UCSD-AML1 (cell line): ENCODE data around the gene PGP.
"Not testable (repeated sequence)": the region's sequence is repeated elsewhere in the genome, so short reads cannot be mapped to it uniquely, and the experiment has no call there.

ENCODE experiments used
- DNase-seq: peaks from one replicate; lab custom pipeline; 2025; ENCODE audit not compliant: unreplicated experiment; lab: John Stamatoyannopoulos, UW

PGP gene

DNA sequence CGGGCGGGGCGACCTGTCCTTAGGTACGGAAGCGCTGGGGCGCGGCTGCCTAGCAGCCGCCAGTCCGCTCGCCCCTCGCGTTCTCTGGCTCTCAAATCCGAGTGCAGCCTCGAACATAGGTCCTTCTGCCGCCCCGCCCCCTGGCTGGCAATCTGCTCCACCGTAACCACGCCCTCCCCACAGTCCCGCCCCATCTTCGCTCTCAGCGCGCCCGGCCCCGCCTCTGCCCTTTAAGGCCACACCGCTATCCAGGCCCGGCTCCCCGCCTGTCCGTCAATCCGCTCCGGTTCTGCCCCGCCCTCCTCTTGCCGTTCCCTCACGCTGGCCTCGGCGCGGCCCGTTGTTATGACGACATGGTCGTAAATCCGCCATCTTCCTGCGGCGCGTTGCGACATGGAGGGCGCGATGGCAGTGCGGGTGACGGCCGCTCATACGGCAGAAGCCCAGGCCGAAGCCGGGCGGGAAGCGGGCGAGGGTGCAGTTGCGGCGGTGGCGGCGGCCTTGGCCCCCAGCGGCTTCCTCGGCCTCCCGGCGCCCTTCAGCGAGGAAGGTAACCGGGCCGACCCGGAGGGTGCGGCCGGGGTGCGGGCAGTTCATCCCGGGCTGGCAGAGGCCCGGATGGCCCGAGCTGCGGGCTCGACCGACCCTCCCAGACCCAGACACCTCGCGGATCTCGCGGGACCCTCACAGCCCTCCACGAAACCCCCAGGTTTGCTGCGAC, 8.7 kb upstream of the PGP start, which contains the start of gene E4F1:
E4F1 (plus strand) TSS at position 371 of the 721 bp plus-strand sequence; CDS start at position 394, 23 bp downstream.
- peak; percentile 100 for DNase-seq

DNA sequence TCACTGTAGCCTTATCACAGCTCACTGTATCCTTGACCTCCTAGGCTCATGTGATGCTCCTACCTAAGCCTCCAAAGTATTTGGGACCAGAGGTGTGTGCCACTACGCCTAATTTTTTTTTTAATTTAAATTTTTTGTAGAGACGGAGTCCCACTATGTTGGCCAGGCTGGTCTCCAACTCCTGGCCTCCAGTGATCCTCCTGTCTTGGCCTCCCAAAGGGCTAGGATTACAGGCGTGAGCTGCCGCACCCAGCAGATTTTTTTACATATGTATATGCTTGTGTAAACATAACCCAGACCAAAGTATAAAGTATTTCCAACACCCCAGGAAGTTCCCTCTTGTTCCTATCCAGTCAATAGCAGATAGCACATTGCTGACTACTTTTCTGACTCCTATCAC, 1.7 kb upstream of the PGP start:
- DNase-seq = no peak

DNA sequence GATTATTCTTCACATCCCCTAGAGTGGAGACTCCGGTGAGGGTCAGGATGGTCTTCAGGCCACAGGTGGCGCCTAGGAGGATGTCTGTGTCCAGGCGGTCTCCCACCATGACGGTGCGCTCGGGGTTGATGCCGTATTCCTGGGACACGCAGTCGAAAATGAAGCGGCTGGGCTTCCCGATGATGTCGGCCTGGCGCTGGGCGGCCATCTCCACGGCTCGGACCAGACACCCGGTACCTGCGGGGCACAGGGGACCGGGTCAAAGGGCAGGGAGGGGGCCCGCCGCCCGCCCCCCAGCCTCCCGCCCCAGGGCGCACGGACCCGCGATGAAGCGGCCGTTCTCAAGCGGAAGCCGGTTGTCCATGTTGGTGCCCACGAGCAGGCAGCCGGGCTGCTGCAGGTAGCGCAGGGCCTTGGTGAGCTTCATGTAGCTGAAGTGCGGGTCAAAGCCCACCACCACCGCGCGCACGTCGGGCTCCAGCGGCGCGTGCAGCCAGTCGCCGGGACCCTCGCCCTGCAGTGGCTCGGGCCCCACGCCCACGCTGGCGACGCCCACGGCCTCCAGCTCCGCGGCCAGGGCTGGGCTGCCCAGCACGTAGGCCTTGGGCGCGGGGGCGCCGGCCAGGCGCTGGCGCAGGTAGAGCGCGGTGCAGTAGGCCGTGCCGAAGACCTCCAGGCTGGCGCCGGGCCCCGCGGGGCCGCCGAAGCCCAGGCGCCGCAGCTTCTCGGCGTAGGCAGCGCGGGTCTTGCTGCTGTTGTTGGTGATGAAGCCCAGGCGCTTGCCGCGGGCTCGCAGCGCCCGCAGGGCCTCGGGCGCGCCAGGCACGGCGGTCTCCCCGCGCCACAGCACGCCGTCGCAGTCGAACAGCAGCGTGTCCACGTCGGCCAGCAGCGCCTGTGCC, 572 bp downstream of the PGP start:
- DNase-seq = no peak

DNA sequence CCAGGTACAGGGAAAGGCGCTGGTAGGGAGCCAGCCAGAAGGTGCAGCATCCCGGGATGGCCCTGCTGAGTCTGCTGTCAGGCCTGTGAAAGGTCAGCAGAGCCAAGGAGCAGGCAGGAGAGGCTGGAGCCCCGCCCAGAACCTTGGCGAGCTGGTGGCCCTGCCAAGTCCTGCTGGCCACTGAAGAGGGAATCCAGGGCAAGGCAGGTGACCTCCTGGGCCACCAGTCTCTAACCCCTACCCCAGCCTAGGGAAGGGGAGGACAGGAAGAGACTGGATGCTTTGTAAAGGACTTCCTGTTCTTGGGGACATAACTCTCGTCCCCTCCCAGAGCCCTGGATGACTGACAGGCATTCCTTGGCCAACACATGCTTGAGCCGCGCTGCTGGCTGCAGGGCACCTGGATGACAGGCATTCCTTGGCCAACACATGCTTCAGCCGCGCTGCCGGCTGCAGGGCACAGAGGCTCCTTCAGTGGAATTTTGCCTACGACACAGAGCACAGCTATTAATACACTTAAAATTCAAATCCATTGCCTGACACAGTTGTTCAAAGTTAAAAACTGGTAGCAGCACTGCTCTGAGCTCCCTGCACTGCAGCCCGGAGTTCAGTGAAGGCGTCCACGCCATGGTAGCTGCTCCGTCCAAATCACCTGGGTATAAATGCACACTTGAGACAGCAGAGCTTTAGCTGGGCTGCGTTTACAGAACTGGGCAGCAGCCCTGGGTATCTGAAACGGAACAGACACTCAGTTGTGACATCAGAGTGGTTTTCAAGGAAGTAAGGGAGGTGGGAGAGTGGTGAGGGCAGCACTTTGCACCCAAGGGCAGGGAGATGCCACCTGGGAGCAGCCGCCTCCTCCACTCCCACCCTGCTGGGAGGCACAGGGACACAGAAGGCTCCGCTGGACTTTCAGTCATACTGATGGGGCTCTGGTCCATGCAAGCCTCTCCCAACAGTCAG, 2.0 kb downstream of the PGP start:
- DNase-seq = no peak

DNA sequence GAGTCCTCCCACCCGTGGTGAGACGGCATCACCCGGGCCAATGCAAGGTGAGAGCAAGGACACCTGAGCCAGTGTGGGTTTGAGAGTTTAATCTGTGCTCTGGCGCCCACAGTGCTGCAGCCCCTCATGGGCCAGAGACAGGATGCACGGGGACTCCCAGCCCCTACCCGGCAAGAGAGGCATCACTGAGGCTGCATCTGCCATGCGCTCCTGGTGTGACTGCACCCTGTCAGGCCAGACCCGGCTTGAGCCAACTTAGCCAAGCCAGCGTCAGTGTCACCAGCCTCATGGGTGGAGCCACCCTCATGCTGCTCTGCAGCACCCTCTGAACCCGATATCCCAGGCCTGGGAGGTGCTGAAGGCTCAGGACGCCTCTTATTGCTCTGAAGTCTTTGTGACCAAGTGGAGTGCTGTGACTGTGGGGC, 2.7 kb downstream of the PGP start:
- no peak for DNase-seq

DNA sequence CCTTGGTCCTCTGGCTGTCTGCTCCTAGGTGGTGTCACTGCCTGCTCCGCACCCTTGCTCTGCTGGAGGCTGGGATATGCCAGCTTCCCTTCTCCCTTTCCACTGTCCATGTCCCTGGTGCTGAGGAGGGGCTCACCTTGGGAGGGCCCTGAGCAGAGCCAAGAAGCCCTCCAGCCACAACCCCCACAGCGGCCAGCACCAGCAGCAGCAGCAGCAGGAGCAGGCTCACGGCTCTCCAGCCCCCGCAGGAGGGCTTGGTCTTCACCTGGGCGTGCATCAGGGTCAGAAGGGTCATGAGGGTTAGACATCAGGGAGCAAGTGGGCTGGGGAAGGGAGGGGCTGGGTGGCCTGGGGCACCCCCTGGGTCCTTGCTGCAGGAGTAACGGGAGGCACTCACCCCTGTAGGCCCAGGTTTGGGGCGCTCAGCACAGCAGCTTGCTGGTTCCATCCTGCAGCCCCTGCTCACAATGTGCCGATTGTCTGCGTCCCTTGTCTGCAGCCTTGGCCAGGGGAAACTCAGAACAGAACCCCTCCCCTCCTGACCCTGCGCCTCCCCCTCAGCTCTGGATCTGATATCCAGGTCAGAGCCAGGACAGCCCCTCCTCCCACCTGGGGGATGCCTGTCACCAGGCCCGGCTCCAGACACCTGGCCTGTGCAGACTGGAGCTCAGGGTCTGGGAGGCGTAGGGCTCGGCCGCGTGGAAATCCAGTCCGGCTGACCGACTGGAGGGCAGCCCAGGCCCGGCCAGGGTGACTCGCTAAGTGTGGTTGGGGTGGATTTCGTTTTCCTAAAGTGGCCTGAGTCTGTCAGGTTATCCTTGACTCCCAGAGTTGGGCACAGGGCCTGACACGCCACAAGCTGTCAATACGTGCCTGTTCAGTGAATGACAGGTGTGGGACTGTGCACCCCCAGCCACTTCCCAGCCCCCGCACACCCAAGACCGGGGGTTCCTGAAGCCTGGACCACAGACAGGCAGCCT, 4.0 kb downstream of the PGP start, which contains the start of gene BRICD5:
BRICD5 (minus strand) TSS at position 478 of the 980 bp plus-strand sequence; CDS start at position 448, 30 bp downstream.
- DNase-seq = no peak

DNA sequence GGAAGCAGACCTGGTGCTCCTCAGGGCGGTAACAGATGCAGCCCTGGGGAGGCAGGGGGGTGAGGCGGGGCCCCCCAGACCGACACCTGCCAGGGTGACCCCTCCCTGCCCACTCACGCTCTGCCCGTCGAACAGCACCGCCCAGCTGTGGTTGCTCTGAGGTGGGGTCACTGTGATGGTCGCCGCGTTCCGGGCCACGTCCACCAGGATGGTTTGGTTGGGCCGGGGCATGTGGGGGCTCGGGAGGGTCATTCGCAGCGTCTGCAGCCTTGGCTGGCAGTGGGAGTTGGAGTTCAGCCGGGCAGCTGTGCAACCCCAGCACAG, 4.7 kb downstream of the PGP start:
- no peak for DNase-seq

DNA sequence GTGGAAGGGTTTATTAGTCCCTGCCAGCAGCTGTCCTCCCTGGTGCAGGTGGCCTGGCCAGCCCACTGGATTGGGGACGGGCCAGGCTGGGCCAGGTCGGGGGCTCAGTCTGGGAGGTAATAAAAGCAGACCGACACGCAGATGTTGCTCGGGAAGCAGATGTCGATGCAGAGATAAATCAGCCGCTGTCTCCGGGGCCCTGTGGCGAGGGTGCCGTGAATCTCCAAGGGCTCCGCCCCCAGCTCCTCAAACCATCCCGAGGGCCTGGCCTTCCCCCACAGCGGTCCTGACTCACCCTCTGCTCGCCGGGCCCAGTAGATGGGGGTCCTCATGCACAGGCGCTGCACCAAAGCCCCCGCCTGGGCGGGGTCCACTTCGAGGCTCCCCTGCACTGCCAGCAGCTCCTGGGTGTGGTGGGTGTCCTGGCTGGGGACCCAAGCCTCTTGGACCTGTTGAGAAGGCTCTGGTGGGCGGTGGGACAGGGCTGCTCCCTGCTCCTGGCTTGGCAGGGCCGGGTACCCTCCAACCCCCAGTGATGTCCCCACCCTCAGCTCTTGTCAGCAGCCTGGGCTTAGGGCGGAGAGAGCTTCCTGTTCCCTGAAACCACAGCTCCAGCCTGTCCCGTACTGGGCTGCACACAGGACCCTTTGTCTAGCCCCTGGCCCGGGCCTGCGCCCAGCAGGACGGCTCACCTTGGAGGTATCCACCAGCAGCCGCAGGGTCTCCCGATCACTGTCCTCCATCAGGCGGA, 5.2 kb downstream of the PGP start:
- no peak for DNase-seq

DNA sequence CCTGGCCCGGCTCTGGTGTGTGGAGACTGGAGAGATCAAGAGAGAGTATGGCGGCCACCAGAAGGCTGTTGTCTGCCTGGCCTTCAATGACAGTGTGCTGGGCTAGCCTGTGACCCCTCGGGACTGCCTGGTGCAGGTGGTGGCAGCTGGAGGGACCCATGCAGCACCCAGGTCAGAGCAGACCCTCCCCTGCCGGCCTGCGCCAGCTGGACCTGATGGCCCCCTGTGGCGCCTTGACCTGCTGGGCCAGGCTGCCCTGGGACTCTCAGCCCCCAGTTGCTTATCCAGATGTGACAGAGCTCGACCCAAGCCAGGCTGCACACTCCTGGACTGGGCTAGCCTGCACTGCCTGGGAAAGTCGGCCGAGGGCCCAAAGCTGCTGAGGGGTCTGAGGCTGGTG, 5.9 kb downstream of the PGP start:
- DNase-seq = no peak

DNA sequence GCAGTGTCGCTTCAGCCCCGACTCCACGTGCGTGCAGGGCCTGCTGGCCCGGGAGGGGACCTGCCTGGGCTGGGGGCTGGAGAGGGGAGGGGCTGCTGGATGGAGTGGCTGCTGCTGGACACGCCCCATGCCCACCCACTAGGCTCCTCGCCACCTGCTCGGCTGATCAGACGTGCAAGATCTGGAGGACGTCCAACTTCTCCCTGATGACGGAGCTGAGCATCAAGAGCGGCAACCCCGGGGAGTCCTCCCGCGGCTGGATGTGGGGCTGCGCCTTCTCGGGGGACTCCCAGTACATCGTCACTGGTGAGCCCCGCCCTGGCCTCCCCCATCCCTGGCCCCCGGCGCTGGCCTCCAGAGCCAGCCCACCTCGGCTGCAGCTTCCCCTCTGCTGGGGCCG, 6.3 kb downstream of the PGP start:
- DNase-seq = no peak

DNA sequence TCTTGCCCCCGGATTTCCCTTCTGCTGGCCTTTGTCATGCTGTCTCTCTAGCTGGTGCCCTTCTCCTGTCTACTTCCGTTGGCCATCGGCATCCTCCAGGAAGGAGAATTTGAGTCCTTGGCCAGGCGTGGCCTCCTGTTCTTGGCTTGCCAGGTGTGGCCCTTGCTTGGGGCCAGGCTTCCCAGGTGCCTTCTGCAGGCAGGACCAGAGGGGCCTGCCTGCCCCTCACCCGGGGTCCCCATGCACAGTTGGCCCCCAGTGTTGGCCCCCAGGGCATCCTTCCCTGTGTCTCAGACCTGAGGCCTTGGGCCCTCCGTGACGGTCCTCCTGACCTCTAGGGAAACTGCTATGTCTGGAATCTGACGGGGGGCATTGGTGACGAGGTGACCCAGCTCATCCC, 6.8 kb downstream of the PGP start:
- DNase-seq = no peak

DNA sequence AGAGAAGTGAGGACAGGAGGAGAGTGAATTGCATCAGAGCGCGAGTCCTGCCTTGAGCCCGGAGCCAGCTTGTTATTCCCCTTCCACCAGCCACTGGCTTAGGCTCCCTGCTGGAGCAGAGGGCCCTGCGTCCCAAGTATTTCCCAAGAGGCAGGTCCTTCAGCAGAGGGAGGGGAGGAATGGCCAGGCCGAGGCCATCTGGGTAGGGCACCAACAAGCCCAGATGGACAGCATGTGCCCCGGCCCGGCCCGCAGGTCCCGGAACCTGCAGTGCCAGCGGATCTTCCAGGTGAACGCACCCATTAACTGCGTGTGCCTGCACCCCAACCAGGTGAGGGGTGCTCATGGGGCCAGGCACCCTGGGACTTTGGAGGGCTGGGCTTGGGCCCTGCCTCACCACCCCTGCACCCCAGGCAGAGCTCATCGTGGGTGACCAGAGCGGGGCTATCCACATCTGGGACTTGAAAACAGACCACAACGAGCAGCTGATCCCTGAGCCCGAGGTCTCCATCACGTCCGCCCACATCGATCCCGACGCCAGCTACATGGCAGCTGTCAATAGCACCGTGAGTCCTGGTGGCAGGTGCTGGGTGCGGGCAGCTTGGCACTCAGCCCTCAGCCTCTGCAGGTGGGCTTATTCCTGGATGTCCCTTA, 7.7 kb downstream of the PGP start:
- DNase-seq = no peak

DNA sequence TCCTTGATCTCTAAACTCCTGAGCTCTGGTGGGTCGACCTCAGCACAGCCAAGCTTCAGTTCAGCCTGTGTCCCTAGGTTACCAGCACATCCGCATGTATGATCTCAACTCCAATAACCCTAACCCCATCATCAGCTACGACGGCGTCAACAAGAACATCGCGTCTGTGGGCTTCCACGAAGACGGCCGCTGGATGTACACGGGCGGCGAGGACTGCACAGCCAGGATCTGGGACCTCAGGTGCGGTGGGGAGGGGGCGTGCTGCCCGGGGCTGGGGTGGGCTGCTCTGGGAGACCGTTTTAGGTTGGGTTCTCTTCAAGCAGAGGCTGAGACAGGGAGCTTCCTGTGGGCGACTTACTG, 8.2 kb downstream of the PGP start:
- no peak for DNase-seq

DNA sequence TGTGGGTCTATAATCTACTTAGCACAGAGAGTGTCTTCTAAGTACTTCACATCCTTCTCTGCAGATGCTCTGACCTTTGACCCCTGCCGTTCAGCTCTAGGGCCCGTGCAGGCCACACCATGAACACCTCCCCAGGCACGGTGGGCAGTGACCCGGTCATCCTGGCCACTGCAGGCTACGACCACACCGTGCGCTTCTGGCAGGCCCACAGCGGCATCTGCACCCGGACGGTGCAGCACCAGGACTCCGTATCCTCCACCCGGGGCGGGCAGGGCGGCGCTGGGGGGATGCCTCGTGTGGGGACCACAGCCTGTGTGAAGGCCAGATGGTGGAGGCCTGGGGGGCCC, 8.7 kb downstream of the PGP start:
- DNase-seq = no peak

DNA sequence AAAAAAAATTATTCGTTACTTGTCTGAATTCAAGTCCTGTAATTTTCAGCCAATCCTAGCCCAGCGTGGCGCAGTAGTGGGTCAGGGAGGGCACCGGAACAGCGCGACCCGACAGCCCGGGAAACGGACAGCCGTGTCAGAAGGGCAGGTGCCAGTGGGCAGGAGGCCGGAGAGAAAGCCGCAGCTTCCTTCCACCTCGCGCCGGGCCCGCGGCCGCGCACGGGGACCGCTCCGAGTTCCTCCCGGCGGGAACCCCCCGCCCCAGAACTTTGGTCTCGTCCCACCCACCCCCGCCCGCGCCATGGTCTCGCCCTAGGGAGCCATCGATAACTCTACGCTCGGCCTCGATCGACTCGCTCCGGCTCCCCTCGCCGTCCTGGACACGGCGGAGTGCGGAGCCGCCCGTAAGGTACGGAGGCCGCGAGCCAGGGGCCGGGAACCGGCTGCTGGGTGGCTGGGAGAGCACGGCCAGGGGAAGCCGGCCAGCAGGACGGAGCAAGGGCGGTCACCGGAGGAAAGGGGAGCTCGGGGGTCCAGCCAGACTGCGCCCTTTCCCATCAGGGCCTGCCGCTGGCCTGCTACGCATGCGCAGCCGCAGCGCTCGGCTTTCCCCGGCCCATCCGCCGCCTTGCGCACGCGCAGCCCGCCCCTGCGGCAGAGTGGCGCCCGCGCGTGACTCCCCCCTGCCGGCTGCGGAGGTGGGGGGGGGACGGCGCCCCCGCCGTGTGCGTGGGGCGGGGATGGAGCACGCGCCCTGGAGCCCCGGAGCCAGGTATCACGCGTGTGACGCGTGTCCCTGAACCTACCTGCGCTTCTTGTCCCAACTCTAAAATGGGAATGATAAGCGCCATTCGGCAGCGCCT, 9.3 kb downstream of the PGP start, which contains the start of gene MLST8:
MLST8 (plus strand) TSS at position 351 of the 863 bp plus-strand sequence. CDS start 632 bp downstream, outside the sequence.
- DNase-seq = peak; percentile 93

DNA sequence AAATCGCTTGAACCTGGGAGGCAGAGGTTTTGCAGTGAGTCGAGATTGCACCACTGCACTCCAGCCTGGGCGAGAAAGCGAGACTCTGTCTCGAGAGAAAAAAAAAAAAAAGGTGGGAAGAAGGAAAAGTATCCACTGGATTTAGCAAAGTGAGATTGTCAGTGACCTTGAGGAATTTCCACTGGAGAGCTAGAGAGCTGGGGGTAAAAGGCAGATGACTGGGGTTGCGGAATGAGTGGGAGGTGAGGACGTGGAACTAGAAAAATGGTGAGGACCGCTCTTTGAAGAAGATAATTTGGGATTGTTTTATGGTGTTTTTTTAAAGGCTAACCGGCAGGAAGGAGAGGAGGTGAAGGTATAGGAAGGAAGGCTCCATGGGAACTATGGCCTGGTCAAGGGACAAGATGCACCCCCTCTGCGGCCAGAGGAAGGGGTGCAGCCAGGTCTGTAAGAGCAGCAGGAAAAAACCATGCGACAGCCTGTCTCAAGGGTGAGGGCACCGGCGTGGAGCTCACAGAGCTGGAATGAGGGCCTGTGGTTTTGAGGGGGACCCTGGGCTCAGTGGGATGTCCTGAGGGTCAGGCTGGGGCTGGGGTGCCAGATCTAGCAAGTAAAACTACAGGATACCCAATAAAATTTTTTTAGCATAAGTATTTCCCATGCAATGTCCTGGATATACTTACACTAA, 10.1 kb downstream of the PGP start:
- DNase-seq = no peak

DNA sequence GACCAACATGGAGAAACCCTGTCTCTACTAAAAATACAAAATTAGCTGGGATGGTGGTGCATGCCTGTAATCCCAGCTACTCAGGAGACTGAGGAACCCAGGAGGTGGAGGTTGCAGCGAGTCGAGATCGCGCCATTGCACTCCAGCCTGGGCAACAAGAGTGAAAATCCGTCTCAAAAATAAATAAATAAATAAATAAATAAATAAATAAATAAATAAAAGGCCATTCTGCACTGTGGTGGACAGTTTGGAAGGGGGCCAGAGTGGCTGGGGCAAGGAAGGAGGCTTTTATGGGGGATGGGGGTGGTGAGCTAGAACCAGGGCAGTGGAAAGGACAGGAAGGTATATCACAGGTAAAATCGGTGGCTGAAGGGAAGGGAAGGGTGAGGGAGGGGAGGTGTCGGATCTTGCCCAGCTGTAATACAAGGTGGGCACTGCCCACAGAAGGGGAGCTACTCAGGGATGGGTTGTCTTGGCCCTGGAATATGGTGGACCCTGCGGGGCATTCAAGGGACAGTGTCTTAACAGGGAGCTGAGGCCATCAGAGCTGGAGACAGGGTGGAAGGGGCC, 11.4 kb downstream of the PGP start:
- not testable (repeated sequence) for DNase-seq
